HG03342 (cell line): ENCODE measurements around the gene QPCT.
"Not testable (repeated sequence)": the region's sequence is repeated elsewhere in the genome, so short reads cannot be mapped to it uniquely, and the experiment has no call there.

Experiments used
- ATAC-seq: cut with Tn5 transposase; IDR thresholded peaks from one replicate; pipeline ENCODE4 v1.9.1; 2021; ENCODE audit warnings: mild to moderate bottlenecking, moderate library complexity; ENCODE audit not compliant: unreplicated experiment

The QPCT gene

DNA sequence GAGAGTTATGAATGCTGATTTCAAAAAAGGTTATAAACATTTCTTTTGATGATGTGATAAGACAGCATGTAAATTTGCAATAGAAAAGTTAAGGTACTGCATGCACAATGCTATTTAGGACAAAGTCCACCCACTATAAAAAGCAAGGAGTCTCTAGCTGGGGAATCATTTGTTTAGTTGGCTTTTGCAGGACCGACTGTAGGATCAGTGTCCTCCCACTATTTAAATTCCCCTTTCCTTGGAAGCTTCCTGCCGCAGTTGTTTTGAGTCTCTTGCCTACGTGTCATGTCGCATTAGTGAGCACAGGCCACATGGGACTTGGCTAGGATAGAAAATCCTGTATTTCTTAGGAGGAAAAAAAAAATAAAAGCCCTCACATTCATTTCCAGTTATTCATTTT lies 13.1 kb downstream of the QPCT start:
- no peak for ATAC-seq

DNA sequence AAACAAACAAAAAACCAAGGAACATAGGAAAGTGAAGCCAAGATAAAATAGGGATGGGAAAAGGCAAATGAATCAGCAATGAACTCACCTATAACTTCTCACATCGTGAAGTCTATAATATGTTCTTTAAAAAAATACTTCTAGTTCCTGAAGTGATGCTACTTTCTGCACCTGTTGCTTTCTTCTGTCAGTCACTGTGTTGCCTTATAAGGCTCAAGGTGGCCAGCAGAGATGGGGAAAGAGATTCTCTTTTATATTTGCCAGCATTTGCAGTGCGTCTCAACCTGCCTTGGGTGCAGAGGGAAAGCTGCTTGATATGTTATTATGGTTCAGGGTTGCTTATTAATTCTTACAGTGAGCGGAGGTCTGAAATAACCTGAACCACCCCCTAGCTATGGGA lies 14.0 kb downstream of the QPCT start:
- ATAC-seq, result no peak

DNA sequence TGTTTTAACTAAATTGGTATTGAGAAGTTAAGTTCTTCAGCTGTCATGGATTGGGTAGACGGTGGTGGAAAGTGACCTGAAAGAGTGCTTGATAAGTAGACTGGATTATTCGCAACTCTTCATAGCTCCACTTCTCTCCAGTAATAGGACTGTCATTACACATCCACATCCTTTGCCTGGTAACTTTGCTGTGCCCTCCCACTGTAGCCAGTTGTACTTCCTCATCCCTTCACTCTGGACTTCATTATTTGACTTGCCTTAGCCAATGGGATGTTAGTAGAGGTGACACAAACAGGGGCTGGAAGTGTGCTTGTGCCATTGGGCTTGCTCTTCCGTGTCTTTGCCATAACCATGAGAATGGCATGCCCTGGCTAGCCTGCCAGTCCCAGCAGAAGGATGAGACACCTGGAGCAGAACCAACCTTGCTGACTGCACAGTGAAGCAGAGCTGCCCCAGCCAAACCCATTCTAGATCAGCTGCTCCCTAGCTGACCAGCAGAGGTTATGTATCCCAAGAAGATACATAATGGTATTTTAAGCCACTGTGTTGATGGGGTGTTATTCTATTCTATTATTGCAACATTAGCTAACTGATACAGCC lies 16.9 kb downstream of the QPCT start:
- no peak for ATAC-seq

DNA sequence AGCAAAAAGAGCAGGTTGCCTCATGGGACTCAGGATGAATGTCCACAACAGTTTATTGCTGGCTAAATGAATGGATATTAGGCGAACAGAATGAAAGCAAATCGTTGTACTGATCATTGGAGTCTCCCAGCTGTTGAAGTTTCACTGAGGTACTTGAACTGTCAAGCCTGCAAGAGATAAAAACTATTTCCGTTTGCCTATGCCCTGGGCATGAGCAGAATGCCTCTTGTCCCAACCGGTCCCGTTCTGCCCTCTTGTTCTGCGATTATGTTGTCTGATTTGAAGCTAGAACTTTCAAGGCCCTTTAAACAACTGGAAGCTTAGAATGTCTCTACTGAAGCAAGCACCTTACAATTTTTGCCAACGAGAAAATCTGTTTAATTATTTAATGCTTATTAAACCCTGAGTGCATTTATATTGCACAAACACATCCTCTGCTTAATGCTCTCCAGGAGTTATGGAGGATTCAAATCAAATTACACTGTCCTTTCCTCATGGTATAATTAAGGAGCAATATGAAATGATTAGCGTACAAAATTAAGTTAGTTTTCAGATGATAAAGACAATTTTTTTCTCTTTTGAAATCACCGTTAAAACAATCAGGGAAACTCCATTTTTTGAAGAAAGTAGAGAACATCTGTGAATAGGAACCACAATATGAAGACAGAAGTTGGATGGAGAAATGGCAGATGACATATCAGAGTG lies 17.7 kb downstream of the QPCT start:
- no peak for ATAC-seq

DNA sequence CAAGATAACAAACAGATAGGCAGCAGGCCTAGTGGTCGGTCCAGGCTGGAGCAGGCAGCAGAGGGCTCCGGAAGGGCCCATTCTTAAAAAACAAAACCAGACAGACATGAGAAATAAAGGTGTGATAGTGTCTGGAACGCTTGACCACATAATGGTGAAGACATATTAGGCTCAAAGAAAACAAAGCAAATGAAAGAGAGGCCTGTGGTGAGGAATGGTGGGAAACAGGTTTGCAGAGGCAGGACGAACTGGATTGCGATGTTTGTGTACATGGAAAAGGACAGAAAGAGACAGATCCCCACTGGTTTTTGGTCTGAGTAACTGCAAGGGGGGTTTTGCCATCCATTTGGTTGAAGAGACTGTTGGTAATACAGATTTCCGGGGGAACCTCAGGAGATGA lies 19.9 kb downstream of the QPCT start:
- ATAC-seq, result no peak

DNA sequence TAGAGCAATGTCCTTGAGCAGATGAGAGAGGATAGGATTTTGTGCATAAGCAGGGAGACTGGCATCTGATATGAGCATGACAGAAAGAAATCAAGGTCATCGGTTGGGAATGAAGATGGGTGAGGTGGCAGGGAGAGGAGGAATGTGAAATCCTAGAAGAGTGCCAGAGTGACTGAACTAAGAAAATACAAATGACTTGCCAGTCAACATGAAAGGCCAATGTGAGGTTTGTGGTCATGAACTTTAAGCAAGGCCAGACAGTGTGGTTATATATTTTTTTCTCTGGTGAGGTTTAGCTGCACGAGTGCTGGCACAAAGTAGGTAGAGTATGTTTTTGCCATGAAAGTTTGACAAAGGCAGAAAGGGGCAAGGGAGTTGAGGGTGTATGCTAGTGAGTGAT lies 21.2 kb downstream of the QPCT start:
- peak; percentile 77 for ATAC-seq

DNA sequence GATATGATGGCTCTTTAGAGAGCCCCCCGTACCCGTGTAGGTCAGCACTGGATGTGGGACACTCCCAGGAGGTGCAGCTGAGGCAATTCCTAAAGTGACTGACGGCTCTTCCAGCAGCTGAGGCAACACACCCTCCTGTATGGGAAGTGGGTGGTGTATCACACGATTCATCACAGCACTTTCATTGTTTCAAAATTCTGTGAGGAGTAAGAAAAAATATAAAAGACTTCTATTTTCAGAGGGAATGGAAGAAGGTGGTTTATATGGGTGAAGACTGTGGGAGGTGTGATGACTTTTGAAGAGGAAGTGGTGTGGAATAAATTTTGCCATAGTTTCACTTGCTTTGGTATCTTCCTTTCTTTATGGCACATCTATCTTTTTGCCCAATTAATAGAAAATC lies 22.3 kb downstream of the QPCT start:
- no peak for ATAC-seq

- ATAC-seq, result no peak
These were observed 22.9 kb downstream of the QPCT start for GRCh38 chr2:37367310-37367709.

GRCh38 chr2:37367984-37368383 lies 23.6 kb downstream of the QPCT start:
- no peak for ATAC-seq

GRCh38 chr2:37370666-37371065 lies 26.2 kb downstream of the QPCT start:
- ATAC-seq, result no peak

DNA sequence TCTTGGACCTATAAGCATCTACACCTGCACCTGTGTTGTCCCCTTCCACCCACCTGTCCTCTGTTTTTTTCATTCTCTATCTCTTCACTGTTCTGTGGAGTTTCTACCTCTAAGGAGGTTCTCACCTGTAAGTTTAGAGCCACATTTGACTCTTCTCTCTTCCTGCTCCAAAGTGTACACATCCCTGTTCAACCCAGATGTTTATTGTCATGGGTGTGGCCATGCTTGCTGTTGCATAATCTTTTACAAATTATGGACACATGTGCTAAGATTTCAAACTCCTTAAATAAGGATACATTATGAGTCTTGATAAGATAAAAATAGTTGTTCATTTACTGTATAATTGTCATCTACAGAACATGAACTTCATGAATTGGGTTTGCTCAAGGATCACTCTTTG lies 27.6 kb downstream of the QPCT start:
- ATAC-seq, result no peak

DNA sequence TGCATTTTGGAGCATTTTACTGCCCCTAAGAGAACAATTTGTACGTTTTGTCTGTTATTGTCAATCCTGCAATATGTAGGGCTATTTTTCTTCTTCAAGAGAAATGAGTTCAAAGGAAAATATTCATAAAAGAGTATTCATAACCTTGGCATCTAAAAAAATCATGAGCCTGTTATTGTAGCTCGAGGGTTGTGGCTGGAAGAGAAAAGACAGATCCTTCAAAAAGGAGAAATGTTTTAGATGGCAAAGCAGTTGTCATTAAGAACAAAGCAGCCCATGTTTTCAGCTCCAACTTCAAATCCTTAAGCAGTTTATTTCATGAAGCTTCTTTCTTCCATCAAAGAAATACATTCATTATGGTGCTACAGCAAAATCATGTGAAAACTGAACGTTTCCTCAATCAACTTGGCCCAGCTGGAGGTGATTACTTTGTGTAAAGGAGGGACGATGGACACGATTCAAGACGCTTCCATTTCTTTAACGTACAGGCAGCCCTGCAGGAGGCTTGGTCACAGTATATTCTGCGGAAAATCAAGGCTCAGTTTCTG lies 31.4 kb downstream of the QPCT start:
- peak; percentile 30 for ATAC-seq

- ATAC-seq, result peak; percentile 89
These were observed 32.2 kb downstream of the QPCT start for GRCh38 chr2:37376421-37377186.

GRCh38 chr2:37377187-37377532 lies 32.7 kb downstream of the QPCT start:
- ATAC-seq, result peak; percentile 47

GRCh38 chr2:37378411-37378810 lies 34.0 kb downstream of the QPCT start:
- no peak for ATAC-seq

- no peak for ATAC-seq
These were observed 35.5 kb downstream of the QPCT start for GRCh38 chr2:37379881-37380296.

GRCh38 chr2:37380787-37381186 lies 36.4 kb downstream of the QPCT start:
- ATAC-seq, result not testable (repeated sequence)

- ATAC-seq, result not testable (repeated sequence)
These were observed 39.8 kb downstream of the QPCT start for GRCh38 chr2:37384261-37384660.

DNA sequence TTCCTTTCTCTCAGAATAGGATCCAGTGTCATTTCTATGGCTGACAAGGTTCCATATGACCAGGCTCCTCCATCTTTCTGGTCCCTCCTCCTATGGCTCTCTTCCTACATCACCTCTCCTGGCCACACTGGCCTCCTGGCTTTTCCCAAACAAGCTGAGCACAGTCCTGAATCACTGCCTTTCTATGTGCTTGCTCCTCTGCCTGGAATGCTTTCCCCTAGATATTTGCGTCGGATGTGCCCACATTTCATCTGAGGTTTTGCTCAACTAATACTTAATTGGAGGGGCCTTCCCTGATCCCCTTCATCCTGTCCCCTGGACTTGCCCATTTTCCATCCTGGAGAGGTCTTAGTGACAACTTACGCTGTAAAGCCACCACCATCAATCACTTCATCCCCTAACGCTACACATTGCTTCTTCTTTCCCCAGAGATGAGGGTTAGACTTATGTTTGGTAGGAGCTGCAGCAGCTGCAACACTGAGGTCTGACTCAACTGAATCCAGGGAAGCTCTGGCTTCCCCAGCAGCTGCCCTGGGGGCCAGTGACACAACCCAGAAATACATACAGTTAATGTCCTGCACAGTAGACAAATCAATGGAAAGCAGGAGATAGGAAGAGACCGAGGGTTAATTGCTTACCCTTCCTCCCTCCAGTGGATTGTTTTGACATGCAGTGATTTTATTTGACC lies 42.9 kb downstream of the QPCT start:
- no peak for ATAC-seq

- ATAC-seq, result no peak
These were observed 43.6 kb downstream of the QPCT start for GRCh38 chr2:37388074-37388473.

DNA sequence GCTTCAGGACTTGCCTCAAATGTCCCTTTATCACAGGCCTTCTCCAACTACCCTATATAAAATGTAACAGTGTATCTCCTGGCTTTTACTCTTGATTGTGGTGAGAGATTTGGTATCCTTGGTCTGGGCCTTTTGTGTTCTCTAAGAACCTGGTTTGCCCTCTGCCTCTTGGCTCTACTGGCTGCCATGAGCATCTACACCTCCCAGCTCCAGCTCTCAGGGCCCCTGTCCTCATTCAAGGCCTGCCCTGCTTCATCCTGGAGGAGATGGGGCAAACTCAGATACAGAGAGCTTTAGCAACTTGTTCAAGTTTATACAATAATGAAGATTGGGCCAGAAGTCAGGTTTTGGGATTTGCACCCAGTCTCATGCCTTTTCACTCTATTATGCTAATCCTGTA lies 45.0 kb downstream of the QPCT start:
- no peak for ATAC-seq
